NCI-H2227 (cell line): ENCODE data around the gene DDIT4L.
"Not testable (repeated sequence)": the region's sequence is repeated elsewhere in the genome, so short reads cannot be mapped to it uniquely, and the experiment has no call there.

Experiments used
- DNase-seq: peaks from one replicate; lab custom pipeline; 2025; ENCODE audit not compliant: unreplicated experiment; lab: John Stamatoyannopoulos, UW

The DDIT4L gene

GRCh38 chr4:100166297-100167039 lies 23.8 kb downstream of the DDIT4L start:
- DNase-seq, result no peak

GRCh38 chr4:100165809-100166208 lies 24.5 kb downstream of the DDIT4L start:
- no peak for DNase-seq

GRCh38 chr4:100164808-100165760 lies 25.2 kb downstream of the DDIT4L start:
- DNase-seq, result no peak

- no peak for DNase-seq
These were observed 28.1 kb downstream of the DDIT4L start for GRCh38 chr4:100162027-100162685.

- DNase-seq, result no peak
These were observed 41.1 kb downstream of the DDIT4L start for GRCh38 chr4:100149190-100149589.

GRCh38 chr4:100147684-100148083 lies 42.6 kb downstream of the DDIT4L start:
- DNase-seq, result no peak

- DNase-seq, result no peak
These were observed 43.1 kb downstream of the DDIT4L start for GRCh38 chr4:100147198-100147597.

GRCh38 chr4:100146756-100147155 lies 43.5 kb downstream of the DDIT4L start:
- no peak for DNase-seq

GRCh38 chr4:100137320-100137719 lies 52.9 kb downstream of the DDIT4L start:
- DNase-seq, result not testable (repeated sequence)
